Activated gamma-delta T cell (primary cell): ENCODE measurements around the gene SLC9A9.

Experiments
- DNase-seq: peaks from one replicate; lab custom pipeline; 2025; lab: John Stamatoyannopoulos, UW

The SLC9A9 gene

GRCh38 chr3:143413372-143413771, 434.9 kb downstream of the SLC9A9 start:
- no peak for DNase-seq

GRCh38 chr3:143412084-143412483, 436.2 kb downstream of the SLC9A9 start:
- no peak for DNase-seq

- DNase-seq: no peak
Measured at GRCh38 chr3:143410259-143410658, 438.0 kb downstream of the SLC9A9 start.

GRCh38 chr3:143408771-143409170, 439.5 kb downstream of the SLC9A9 start:
- no peak for DNase-seq

GRCh38 chr3:143402602-143403001, 445.7 kb downstream of the SLC9A9 start:
- no peak for DNase-seq

- no peak for DNase-seq
Measured at GRCh38 chr3:143396790-143397189, 451.5 kb downstream of the SLC9A9 start.

- no peak for DNase-seq
Measured at GRCh38 chr3:143389388-143389787, 458.9 kb downstream of the SLC9A9 start.

- no peak for DNase-seq
Measured at GRCh38 chr3:143387425-143387824, 460.8 kb downstream of the SLC9A9 start.

GRCh38 chr3:143384076-143384475, 464.2 kb downstream of the SLC9A9 start:
- no peak for DNase-seq

- DNase-seq: no peak
Measured at GRCh38 chr3:143383421-143383820, 464.8 kb downstream of the SLC9A9 start.

- no peak for DNase-seq
Measured at GRCh38 chr3:143382816-143383215, 465.5 kb downstream of the SLC9A9 start.

GRCh38 chr3:143380449-143380848, 467.8 kb downstream of the SLC9A9 start:
- no peak for DNase-seq

GRCh38 chr3:143375698-143376097, 472.6 kb downstream of the SLC9A9 start:
- DNase-seq: no peak

GRCh38 chr3:143367171-143367570, 481.1 kb downstream of the SLC9A9 start:
- no peak for DNase-seq

GRCh38 chr3:143366672-143367071, 481.6 kb downstream of the SLC9A9 start:
- DNase-seq: no peak

GRCh38 chr3:143363949-143364348, 484.3 kb downstream of the SLC9A9 start:
- DNase-seq: no peak

GRCh38 chr3:143363276-143363675, 485.0 kb downstream of the SLC9A9 start:
- no peak for DNase-seq

GRCh38 chr3:143362115-143362991, 485.9 kb downstream of the SLC9A9 start:
- DNase-seq: no peak

GRCh38 chr3:143361589-143361988, 486.7 kb downstream of the SLC9A9 start:
- no peak for DNase-seq

GRCh38 chr3:143360244-143360643, 488.0 kb downstream of the SLC9A9 start:
- no peak for DNase-seq

GRCh38 chr3:143358793-143359491, 489.3 kb downstream of the SLC9A9 start:
- no peak for DNase-seq

GRCh38 chr3:143358155-143358792, 490.0 kb downstream of the SLC9A9 start:
- DNase-seq: no peak

- no peak for DNase-seq
Measured at GRCh38 chr3:143357700-143358099, 490.6 kb downstream of the SLC9A9 start.
